IPS-18a (cell line): ENCODE measurements around the gene C19orf33.

Source experiments
- H3K27ac ChIP-seq: one replicate; pipeline ENCODE4 v1.5.1; 2013; ENCODE audit warnings: low read length
- H3K27me3 ChIP-seq: one replicate; pipeline ENCODE4 v1.6.1; 2013; ENCODE audit warnings: mild to moderate bottlenecking, low read length; ENCODE audit not compliant: control insufficient read depth, insufficient read depth
- H3K36me3 ChIP-seq: one replicate; pipeline ENCODE4 v1.6.1; 2013; ENCODE audit warnings: low read depth, low read length; ENCODE audit not compliant: control insufficient read depth
- H3K4me1 ChIP-seq: one replicate; pipeline ENCODE4 v1.6.1; 2013; ENCODE audit warnings: low read depth, low read length; ENCODE audit not compliant: control insufficient read depth
- H3K4me3 ChIP-seq: one replicate; pipeline ENCODE4 v1.5.1; 2013; ENCODE audit warnings: low read length
- H3K9ac ChIP-seq: one replicate; pipeline ENCODE4 v1.6.1; 2013; ENCODE audit warnings: mild to moderate bottlenecking, low read length, moderate library complexity
- H3K9me3 ChIP-seq: one replicate; pipeline ENCODE4 v1.6.1; 2013; ENCODE audit warnings: low read depth, low read length; ENCODE audit not compliant: control insufficient read depth

The C19orf33 gene

DNA sequence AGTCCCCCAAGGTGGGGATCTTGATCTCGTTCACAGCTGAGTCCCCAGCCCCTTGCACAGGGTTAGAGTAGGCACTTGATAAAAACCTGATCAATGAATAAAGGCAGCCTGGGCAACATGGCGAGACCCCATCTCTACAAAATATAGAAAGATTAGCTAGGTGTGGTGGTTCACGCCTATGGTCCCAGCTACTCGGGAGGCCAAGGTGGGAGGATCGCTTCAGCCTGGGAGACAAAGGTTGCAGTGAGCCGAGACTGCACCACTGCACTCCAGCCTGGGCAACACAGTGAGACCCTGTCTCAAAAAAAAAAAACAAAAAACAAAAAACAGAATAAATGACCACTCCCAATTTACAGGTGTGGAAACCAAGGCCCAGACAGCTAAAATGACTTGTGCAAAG lies 6.9 kb downstream of the C19orf33 start:
- H3K4me3 ChIP-seq, result no peak overlapping the region
- no peak overlapping the region for H3K27ac ChIP-seq
- H3K27me3 ChIP-seq, result no peaks in the 10 kb centered on the region
- H3K9ac ChIP-seq, result no peak overlapping the region
- H3K4me1 ChIP-seq, result no peaks in the 10 kb centered on the region
- H3K36me3 ChIP-seq, result peaks cover 4% of the 10 kb centered on the region
- no peaks in the 10 kb centered on the region for H3K9me3 ChIP-seq

- H3K9me3 ChIP-seq, result no peaks in the 10 kb centered on the region
- no peaks in the 10 kb centered on the region for H3K36me3 ChIP-seq
- peaks cover 39% of the 10 kb centered on the region for H3K27me3 ChIP-seq
- H3K4me3 ChIP-seq, result peak within 1 kb of the TSS; percentile 91
- H3K9ac ChIP-seq, result peak within 1 kb of the TSS; percentile 72
- H3K4me1 ChIP-seq, result peaks cover 3% of the 10 kb centered on the region
- peak within 1 kb of the TSS; percentile 79 for H3K27ac ChIP-seq
Observed at GRCh38 chr19:38315657-38316476, 11.8 kb downstream of the C19orf33 start, which contains the start of gene YIF1B. Gene YIF1B, minus strand, starts transcription at chr19:38315947. Its CDS starts 30 bp downstream, at chr19:38315917.

DNA sequence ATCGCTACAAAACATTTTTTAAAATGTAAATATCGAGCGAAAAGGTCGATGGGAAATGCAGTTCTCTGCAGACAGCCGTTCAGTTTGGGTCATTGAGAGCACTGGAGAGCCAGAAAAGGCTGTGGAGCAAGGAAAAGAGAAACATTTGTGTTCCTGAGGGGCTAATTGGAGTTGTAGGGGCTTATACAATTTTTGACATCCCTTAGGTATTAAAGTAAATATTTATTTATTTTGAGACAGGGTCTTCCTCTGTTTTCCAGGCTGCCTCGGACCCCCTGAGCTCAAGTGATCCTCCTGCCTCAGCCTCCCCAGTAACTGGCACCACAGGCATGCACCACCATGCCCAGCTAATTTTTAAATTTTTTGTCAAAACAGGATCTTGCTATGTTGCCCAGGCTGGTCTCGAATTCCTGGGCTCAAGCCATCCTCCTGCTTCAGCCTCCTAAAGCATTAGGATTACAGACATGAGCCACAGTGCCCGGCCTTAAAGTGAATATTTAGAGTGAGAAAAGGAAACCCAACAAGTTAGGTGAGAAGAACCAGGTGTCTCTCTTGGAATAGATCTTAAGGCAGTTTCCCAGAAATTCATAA lies 12.5 kb downstream of the C19orf33 start:
- H3K27me3 ChIP-seq, result peaks cover 46% of the 10 kb centered on the region
- no peaks in the 10 kb centered on the region for H3K9me3 ChIP-seq
- H3K27ac ChIP-seq, result peak overlapping the region; percentile 37
- H3K4me3 ChIP-seq, result peak overlapping the region; percentile 56
- H3K4me1 ChIP-seq, result peaks cover 3% of the 10 kb centered on the region
- H3K36me3 ChIP-seq, result no peaks in the 10 kb centered on the region
- H3K9ac ChIP-seq, result peak overlapping the region; percentile 62

GRCh38 chr19:38317104-38317612 lies 13.1 kb downstream of the C19orf33 start:
- Histone ChIP-seq H3K36me3 (no peaks in the 10 kb centered on the region), H3K4me3 (no peak overlapping the region), H3K9ac (no peak overlapping the region), H3K27ac (no peak overlapping the region), H3K27me3 (peaks cover 49% of the 10 kb centered on the region), H3K4me1 (peaks cover 3% of the 10 kb centered on the region), H3K9me3 (no peaks in the 10 kb centered on the region)

DNA sequence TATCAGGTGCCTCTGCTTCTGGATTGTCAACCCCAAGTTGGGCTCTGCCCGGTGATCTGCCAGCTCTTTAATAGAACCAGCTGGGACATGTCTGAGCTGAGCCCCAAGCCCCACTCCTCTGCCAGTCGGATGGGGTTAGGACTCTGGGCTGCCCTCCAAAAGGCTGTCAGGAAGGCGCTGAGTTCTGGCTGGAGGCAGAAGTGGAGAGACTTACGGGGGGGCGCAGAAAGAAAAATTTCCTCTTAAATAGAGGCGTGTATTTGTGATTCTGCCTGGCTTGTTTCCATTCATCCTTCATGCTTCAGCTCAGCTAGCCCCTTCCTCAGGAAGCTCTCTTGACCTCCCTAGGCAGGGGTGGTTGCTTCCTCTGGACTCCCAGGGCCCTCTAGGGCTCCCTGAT lies 14.6 kb downstream of the C19orf33 start:
- Histone ChIP-seq H3K36me3 (no peaks in the 10 kb centered on the region), H3K27me3 (peaks cover 49% of the 10 kb centered on the region), H3K27ac (no peak overlapping the region), H3K9ac (no peak overlapping the region), H3K4me1 (peaks cover 3% of the 10 kb centered on the region), H3K9me3 (no peaks in the 10 kb centered on the region), H3K4me3 (no peak overlapping the region)

DNA sequence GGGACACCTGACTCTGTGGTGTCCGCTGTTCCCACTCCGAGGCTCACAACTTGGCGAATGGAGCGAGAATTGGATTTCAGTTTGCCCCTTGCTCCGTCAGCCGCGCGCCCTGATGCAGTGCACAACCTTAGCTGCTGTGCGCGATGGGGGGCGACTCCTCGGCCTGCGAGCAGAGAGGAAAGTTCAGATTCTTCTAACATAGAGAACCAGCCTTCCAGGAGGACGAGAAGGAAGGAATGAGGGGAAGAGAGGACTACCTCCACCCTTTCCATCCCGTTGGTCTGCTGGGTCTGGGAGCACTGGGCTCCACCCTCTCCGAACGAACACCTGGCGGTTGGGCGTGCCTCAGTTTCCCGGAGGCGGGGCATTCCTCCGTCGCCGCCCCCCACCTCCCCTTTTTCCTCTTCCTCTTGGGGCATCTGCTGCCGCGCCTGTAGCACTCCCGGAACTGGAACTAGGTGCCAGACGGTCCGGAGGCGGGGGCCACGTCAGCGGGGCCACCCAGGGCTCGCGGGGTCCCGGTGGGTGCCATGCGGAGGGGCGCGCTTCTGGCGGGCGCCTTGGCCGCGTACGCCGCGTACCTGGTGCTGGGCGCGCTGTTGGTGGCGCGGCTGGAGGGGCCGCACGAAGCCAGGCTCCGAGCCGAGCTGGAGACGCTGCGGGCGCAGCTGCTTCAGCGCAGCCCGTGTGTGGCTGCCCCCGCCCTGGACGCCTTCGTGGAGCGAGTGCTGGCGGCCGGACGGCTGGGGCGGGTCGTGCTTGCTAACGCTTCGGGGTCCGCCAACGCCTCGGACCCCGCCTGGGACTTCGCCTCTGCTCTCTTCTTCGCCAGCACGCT lies 15.6 kb downstream of the C19orf33 start, which contains the start of gene KCNK6:
TSS of gene KCNK6 (plus strand) at position 425 of the 838 bp plus-strand sequence. CDS start at position 531, 106 bp downstream.
- Histone ChIP-seq H3K4me1 (peaks cover 3% of the 10 kb centered on the region), H3K9me3 (no peaks in the 10 kb centered on the region), H3K4me3 (peak within 1 kb of the TSS; percentile 63), H3K9ac (no peak within 1 kb of the TSS), H3K27me3 (peaks cover 49% of the 10 kb centered on the region), H3K27ac (no peak within 1 kb of the TSS), H3K36me3 (no peaks in the 10 kb centered on the region)

GRCh38 chr19:38320969-38321339 lies 16.9 kb downstream of the C19orf33 start:
- no peaks in the 10 kb centered on the region for H3K9me3 ChIP-seq
- peaks cover 3% of the 10 kb centered on the region for H3K4me1 ChIP-seq
- H3K4me3 ChIP-seq, result no peak overlapping the region
- H3K9ac ChIP-seq, result no peak overlapping the region
- no peaks in the 10 kb centered on the region for H3K36me3 ChIP-seq
- peaks cover 49% of the 10 kb centered on the region for H3K27me3 ChIP-seq
- H3K27ac ChIP-seq, result no peak overlapping the region

- Histone ChIP-seq H3K4me1 (peaks cover 3% of the 10 kb centered on the region), H3K9ac (no peak overlapping the region), H3K9me3 (no peaks in the 10 kb centered on the region), H3K36me3 (no peaks in the 10 kb centered on the region), H3K4me3 (no peak overlapping the region), H3K27me3 (peaks cover 49% of the 10 kb centered on the region), H3K27ac (no peak overlapping the region)
Observed at GRCh38 chr19:38321646-38322196, 17.7 kb downstream of the C19orf33 start.

GRCh38 chr19:38323291-38323690 lies 19.2 kb downstream of the C19orf33 start:
- no peaks in the 10 kb centered on the region for H3K9me3 ChIP-seq
- no peaks in the 10 kb centered on the region for H3K36me3 ChIP-seq
- H3K27ac ChIP-seq, result no peak overlapping the region

GRCh38 chr19:38324431-38324830 lies 20.4 kb downstream of the C19orf33 start:
- H3K9ac ChIP-seq, result no peak overlapping the region
- no peak overlapping the region for H3K27ac ChIP-seq
- H3K36me3 ChIP-seq, result no peaks in the 10 kb centered on the region
- H3K4me1 ChIP-seq, result no peaks in the 10 kb centered on the region
- peaks cover 24% of the 10 kb centered on the region for H3K27me3 ChIP-seq
- H3K4me3 ChIP-seq, result no peak overlapping the region
- H3K9me3 ChIP-seq, result no peaks in the 10 kb centered on the region

More at GRCh38 chr19:38323291-38323690, 19.2 kb downstream of the C19orf33 start:
- no peak overlapping the region for H3K4me3 ChIP-seq
- no peak overlapping the region for H3K9ac ChIP-seq
- H3K4me1 ChIP-seq, result peaks cover 3% of the 10 kb centered on the region
- H3K27me3 ChIP-seq, result peaks cover 36% of the 10 kb centered on the region

DNA sequence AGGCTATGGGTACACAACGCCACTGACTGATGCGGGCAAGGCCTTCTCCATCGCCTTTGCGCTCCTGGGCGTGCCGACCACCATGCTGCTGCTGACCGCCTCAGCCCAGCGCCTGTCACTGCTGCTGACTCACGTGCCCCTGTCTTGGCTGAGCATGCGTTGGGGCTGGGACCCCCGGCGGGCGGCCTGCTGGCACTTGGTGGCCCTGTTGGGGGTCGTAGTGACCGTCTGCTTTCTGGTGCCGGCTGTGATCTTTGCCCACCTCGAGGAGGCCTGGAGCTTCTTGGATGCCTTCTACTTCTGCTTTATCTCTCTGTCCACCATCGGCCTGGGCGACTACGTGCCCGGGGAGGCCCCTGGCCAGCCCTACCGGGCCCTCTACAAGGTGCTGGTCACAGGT lies 22.5 kb downstream of the C19orf33 start:
- no peaks in the 10 kb centered on the region for H3K36me3 ChIP-seq
- no peaks in the 10 kb centered on the region for H3K4me1 ChIP-seq
- H3K27me3 ChIP-seq, result peaks cover 3% of the 10 kb centered on the region
- no peaks in the 10 kb centered on the region for H3K9me3 ChIP-seq
- H3K9ac ChIP-seq, result no peak overlapping the region
- no peak overlapping the region for H3K4me3 ChIP-seq
- no peak overlapping the region for H3K27ac ChIP-seq
